IPS DF 4.7 (cell line): ENCODE measurements around the gene PLEKHJ1.
"Not testable (repeated sequence)": the region's sequence is repeated elsewhere in the genome, so short reads cannot be mapped to it uniquely, and the experiment has no call there.

Source experiments
- DNase-seq: peaks from one replicate; pipeline ENCODE4 v3.0.0-alpha.2; 2013; ENCODE audit warnings: low spot score; ENCODE audit errors: extremely low read depth

PLEKHJ1 gene

DNA sequence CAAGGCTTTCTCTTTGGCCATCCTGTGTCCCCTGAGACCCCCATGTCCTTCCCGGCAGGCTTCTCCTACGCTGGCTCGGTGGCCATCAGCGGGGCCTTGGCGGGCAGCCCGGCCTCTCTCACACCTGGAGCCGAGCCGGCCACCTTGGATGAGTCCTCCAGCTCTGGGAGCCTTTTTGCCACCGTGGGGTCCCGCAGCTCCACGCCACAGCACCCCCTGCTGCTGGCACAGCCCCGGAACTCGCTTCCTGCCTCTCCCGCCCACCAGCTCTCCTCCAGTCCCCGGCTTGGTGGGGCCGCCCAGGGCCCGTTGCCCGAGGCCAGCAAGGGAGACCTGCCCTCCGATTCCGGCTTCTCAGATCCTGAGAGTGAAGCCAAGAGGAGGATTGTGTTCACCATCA lies 14.2 kb downstream of the PLEKHJ1 start:
- no peak for DNase-seq

- no peak for DNase-seq
Measured at GRCh38 chr19:2221250-2221831, 14.8 kb downstream of the PLEKHJ1 start.

GRCh38 chr19:2219726-2220125 lies 16.4 kb downstream of the PLEKHJ1 start:
- no peak for DNase-seq

DNA sequence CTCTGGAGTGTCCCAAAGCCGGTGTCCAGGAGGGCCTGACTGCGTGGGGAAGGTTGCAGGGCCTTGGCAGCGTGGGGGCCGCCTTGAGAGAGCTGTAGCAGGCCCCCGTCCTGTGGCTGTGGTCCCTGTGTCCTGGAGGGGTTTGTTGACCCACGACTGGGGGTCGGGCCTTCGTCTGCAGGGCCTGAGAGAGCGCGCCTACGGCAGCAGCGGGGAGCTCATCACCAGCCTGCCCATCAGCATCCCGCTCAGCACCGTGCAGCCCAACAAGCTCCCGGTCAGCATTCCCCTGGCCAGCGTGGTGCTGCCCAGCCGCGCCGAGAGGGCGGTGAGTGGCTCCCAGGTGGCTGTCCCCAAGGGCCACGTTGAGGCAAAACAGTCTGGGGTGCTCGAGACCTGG lies 18.5 kb downstream of the PLEKHJ1 start:
- DNase-seq: no peak

DNA sequence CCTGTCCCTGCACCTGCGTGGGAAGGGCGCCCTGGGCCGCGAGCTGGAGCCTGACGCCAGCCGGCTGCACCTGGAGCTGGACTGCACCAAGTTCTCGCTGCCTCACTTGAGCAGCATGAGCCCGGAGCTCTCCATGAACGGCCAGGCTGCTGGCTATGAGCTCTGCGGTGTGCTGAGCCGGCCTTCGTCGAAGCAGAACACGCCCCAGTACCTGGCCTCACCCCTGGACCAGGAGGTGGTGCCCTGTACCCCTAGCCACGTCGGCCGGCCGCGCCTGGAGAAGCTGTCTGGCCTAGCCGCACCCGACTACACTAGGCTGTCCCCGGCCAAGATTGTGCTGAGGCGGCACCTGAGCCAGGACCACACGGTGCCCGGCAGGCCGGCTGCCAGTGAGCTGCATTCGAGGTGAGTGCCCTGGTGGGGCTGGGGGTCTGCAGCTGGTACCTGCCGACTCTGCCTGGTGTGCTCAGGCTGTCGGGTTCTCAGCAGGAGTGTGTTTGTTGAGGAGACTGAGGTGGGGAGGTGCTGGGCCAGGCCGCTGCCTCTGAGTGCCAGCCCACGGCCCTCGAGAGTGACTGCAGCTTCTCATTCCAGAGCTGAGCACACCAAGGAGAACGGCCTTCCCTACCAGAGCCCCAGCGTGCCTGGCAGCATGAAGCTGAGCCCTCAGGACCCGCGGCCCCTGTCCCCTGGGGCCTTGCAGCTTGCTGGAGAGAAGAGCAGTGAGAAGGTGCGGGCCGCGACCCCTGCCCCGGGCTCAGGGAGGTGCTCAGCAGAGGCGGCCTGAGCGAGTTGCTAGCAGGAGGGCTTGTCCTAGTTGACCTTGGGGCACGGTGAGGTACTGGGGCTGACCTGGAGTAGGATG lies 19.5 kb downstream of the PLEKHJ1 start:
- no peak for DNase-seq

DNA sequence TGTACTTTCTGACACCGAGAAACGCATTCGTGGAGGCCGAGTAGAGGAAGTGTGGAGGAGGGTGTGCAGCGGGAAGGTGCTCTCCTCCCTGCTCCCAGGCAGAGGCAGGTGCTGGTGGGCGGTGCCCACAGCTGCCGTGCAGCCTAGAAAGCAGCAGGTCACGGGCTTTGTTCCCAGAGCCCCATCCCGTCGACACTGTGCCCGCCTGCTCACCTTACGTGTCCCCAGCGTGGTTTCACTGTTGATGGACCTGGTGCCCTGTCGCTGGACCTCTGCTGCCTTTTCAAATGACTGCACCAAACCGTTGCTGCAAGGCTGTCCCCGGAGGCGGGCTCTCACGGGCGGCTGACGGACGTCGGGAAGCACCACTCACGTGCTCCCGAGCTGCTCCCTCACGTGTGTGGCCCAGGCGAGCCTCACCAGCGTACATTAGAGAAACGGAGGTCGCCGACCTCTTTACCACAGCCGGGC lies 20.8 kb downstream of the PLEKHJ1 start:
- DNase-seq: no peak

DNA sequence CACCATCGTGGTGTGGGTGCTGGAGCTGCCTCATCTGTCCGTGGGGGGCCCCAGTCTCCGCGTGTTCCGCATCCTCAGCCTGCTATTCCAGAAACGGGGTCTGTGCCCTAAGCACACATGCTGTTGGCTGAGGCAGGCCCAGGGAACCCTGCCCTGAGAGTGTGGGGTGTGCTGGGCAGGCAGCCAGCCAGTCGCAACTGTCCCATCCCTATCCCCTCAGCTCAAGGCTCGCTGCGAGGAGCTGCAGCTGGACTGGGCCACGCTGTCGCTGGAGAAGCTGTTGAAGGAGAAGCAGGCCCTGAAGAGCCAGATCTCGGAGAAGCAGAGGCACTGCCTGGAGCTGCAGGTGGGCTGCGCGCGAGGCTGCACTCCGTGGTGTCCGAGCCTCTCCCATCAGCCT lies 21.9 kb downstream of the PLEKHJ1 start:
- no peak for DNase-seq

- DNase-seq: no peak
Measured at GRCh38 chr19:2213799-2214198, 22.3 kb downstream of the PLEKHJ1 start.

DNA sequence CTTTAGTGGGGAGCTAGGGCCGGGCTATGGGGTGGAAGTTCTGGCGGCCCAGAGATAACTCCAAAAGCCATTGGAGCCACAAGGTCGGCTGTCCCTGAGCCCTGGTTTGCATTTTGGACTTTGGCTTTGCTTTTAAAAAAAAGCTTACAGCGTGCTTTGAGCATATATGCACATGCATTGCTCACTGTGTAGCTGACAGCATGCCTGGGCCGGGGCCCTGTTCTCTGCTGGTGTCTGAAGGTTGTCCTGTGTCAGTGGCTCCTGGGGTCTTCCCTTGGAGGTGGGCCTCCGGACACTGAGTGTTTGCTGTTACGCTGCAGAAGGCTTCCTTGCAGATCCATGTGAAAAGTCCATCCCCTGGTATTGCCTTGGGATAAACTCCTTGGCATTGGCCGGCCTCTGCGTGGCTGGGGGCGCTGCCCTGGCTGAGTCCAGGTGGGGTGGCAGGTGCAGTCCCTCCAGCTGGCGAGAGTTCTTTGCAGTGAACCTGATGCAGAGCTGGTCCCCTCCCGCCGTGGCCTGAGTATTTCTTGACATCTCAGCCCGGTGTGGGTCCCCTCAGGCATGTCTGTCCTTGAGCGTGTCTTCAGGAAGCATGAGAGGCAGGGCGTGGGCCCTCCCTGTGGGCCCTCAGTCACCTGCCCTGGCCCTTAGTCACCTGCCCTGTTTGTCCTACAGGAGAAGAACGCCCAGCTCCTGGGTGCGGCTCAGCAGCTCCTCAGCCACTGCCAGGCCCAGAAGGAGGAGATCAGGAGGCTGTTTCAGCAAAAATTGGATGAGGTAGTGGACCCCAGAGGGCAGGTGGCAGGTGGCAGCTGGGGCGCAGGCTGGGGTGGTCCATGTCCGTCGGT lies 23.0 kb downstream of the PLEKHJ1 start:
- DNase-seq: no peak

DNA sequence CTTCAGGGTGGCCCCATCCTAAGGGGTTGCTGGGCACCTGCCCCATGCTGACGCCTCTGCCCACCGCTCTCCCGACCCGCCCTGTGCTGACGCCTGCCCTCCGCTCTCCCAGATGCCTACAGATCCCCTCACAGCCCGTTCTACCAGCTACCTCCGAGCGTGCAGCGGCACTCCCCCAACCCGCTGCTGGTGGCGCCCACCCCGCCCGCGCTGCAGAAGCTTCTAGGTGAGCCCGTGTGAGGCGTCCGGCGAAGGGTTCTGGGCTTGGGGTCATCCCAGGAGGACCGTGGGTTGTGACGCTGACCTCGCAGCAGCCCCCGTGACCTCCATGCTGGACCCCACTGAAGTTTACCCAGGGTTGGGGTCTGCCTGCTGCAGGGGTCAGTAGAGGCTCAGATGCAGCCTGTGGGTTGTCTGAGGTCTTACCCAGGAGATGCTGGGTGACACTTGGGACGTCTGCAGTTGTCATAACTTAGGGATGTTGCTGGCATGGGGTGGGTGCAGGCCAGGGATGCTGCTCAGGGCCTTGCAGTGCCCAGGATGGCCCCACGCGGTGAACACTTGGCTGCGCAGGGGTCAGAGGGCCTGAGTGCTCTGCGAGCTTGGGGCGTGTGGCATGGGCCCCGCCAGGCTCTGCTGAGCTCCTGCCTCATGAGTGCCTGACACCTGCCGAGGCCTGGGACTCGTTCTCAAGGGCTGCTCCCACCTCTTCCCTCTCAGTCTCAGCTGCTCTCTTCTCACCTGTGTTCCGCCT lies 25.0 kb downstream of the PLEKHJ1 start:
- DNase-seq: no peak

- DNase-seq: no peak
Measured at GRCh38 chr19:2210206-2210605, 25.9 kb downstream of the PLEKHJ1 start.

DNA sequence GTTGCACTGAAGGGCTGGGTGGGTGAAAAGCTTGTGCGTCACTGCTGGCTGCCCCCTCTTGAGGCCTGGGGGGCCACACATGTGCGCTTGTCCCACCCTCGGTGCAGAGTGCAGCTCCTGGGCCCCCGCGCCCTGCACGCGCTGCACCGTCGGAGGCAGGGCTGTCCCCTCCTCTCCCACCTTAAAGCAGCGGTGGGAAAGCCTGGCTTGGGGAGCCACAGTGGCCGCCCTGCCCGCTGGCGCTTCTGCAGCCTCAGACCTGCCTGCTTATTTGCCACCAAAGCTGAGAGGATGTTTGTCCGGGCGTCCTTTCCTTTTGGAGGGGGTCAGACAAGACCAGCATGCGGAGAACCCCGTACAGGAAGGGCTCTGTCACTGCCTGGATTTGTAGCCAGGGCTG lies 26.7 kb downstream of the PLEKHJ1 start:
- DNase-seq: no peak

DNA sequence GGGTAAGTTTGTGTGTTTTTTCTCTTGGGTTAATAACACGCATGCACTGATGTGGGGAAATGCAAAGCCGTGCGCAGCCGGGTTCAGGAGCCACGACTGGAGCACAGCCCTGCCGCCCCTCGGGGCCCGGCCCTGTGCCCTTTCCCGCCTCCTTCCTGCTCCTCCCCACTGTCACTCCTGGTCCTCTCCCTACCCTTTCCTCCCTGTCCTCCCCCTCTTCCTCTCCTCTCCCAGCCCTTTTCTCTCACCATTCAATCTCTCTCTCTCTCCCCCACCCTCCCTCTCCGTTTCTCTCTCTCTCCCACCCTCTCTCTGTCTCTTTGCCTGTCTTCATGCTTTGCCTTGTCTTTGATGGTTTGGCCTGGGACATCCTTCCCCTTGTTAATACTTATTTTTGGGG lies 27.2 kb downstream of the PLEKHJ1 start:
- DNase-seq: no peak

DNA sequence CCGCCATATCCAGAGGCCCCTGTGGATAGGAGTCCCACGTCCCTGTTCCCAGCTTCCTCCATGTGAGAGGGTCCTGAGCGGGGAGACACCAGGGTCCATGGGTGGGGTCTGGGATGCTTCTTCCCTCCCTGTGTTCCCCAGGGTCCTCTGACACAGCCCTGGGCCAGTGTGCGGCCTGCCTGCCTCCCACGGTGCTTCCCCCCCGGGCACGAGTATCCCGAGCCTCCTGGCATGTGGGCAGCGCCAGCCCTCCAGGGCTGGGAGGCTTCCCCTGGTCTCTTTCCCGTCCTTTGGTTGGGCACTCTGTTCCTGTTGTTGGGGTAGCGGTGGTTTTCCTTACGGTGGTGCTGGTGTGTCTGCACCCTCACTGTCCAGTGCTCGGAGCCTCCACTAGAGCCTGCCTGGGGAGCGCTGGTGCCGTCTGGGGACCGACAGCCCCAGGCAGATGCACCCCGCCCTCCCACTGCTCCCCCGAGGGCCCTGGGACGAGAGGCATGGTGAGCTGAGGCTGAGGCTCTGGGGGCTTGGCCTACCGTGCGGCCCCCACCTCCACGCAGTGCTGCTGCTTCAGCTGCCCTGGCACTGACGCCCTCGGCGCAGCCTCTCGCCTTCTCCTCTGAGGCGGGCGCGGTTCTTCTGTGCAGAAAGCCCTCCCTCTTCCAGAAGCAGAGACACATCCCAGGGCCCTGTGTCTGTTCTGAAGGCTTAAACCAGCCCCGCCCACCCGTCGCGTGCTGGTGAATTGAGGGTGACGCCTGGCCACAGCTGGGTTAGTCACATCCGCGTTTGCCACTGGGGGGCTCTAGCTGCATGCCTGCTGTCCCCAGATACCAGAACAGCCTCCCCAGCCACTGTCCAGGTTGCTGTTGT lies 27.9 kb downstream of the PLEKHJ1 start:
- no peak for DNase-seq

GRCh38 chr19:2207008-2207407 lies 29.1 kb downstream of the PLEKHJ1 start:
- no peak for DNase-seq

DNA sequence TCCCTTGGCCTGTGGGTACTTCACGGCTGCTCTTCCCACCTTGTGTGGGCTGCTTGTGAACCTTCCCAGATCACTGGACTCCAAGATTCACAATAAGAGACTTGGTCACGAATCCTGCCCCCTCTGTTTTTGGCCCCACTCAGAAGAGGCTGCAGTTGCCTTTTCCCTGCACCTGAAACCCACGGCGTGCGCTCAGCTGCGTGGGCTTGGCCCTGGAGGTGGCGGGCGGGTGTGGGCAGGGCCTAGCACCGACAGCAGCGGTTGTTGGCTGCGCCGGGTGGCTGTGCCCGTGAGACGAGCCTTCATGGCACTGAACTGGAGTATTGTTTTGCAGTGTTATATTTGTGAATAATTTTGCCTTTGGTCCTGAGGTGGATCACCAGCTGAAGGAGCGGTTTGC lies 33.8 kb downstream of the PLEKHJ1 start:
- DNase-seq: no peak

- DNase-seq: no peak
Measured at GRCh38 chr19:2201473-2202148, 34.5 kb downstream of the PLEKHJ1 start.

GRCh38 chr19:2200624-2201294 lies 35.4 kb downstream of the PLEKHJ1 start:
- not testable (repeated sequence) for DNase-seq
